ENCODE data around the gene JPH2. TPM values are rescaled to one million over a fixed set of nuclear protein-coding genes. Genes with fewer than 3 reads are reported as not detected.

The JPH2 gene
- total RNA-seq, 1 donor from 2014 or later = 14.2 TPM

DNA sequence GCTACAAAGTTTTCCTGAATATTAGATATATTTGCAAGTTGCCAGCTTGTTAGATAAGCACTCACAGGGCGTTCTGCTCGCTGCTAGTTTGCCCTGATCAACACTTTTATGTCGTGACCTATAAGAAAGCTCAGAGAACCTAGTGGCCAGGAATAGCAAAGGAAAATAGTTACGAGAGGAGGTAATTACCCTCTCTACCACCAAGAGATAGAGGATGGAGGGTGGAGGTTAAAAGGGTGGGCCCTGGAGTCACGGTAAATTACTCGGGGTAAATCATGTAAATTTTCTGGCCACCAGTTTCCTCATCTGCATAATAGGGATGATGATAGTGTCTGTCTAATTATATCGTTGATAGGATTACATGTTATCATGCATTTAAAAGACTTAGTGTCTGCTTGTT is 87.2 kb downstream of the JPH2 start:
- Mint-ChIP-seq H3K27me3 (ENCODE audit: unreplicated experiment) (peaks cover 16% of the 10 kb centered on the region), H3K27ac (ENCODE audit: unreplicated experiment) (no peak overlapping the region), H3K4me3 (ENCODE audit: unreplicated experiment) (no peak overlapping the region), H3K4me1 (ENCODE audit: unreplicated experiment) (peaks cover 1% of the 10 kb centered on the region), H3K9me3 (ENCODE audit: unreplicated experiment) (peaks cover 4% of the 10 kb centered on the region), H3K36me3 (ENCODE audit: unreplicated experiment) (no peaks in the 10 kb centered on the region)
- DNase-seq (ENCODE audit: extremely low spot score, unreplicated experiment) = no peak
- TF ChIP-seq CTCF (IDR thresholded peaks at IDR 0.05) = no peak

DNA sequence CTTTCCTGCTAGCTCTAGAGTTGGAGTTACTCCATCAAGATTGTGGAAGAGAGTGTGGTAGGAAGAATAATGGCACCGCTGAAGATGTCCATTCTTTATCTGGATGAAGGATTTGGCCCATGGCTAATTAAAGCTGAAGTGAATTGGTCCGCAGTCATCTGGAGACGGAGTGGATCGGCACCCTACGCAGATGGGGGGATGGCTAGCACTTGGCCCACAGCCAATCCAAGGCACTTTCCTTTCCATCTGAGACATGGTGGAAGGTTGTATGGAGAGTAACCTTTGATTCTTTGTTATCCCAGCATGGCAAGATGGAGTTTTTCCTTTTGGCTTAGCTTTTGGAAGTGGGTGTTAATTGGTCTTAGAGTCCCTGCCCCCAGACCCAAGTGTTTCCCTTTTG is 88.3 kb downstream of the JPH2 start:
- no peaks in the 10 kb centered on the region for H3K36me3 Mint-ChIP-seq (ENCODE audit: unreplicated experiment)
- peaks cover 17% of the 10 kb centered on the region for H3K27me3 Mint-ChIP-seq (ENCODE audit: unreplicated experiment)
- H3K4me3 Mint-ChIP-seq (ENCODE audit: unreplicated experiment) = no peak overlapping the region
- no peak overlapping the region for H3K27ac Mint-ChIP-seq (ENCODE audit: unreplicated experiment)
- DNase-seq (ENCODE audit: extremely low spot score, unreplicated experiment) = no peak
- no peaks in the 10 kb centered on the region for H3K4me1 Mint-ChIP-seq (ENCODE audit: unreplicated experiment)
- TF ChIP-seq CTCF (IDR thresholded peaks at IDR 0.05) = no peak
- peaks cover 4% of the 10 kb centered on the region for H3K9me3 Mint-ChIP-seq (ENCODE audit: unreplicated experiment)

- Mint-ChIP-seq H3K4me3 (ENCODE audit: unreplicated experiment) (no peak overlapping the region), H3K27me3 (ENCODE audit: unreplicated experiment) (peaks cover 16% of the 10 kb centered on the region), H3K9me3 (ENCODE audit: unreplicated experiment) (peaks cover 4% of the 10 kb centered on the region), H3K27ac (ENCODE audit: unreplicated experiment) (no peak overlapping the region), H3K36me3 (ENCODE audit: unreplicated experiment) (no peaks in the 10 kb centered on the region), H3K4me1 (ENCODE audit: unreplicated experiment) (no peaks in the 10 kb centered on the region)
- TF ChIP-seq CTCF (IDR thresholded peaks at IDR 0.05) = no peak
- DNase-seq (ENCODE audit: extremely low spot score, unreplicated experiment) = no peak
Measured at GRCh38 chr20:44098256-44098630, 88.7 kb downstream of the JPH2 start.

DNA sequence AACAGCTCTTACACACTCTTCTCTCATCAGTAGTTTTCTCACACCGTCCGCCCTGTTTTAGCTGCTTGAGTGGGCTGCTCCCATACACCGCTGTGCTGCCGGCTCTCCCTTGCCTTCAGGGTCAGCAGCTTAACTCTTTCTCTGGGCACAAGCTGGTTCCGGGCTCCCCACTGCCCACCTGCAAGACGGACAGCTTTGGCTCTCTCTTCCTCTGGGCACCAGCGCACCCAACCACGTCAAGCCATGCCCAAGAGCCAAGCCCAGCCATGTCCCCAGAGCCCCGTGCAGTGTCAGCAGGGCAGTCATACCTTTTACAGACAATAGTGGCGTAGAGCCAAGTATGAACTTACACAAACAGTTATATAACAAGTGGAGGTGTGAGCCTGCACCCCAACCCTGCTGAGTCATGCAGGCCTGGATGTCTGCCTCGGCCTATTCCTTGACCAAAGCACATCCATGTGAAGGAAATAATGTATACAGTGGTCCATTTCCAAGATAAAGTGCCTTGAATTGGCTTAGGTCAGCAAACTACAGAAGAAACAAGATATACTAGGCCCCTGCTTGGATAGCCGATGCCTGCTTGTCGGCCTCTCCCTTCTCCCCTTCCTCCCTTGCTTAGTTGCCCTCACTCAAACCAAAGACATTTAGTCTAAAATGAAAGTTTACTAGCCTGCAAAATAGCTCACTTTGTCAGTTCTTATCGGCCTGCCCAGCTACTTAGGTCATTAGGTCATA is 89.3 kb downstream of the JPH2 start:
- no peak for DNase-seq (ENCODE audit: extremely low spot score, unreplicated experiment)
- peaks cover 21% of the 10 kb centered on the region for H3K27me3 Mint-ChIP-seq (ENCODE audit: unreplicated experiment)
- TF ChIP-seq CTCF (IDR thresholded peaks at IDR 0.05) = no peak
- no peaks in the 10 kb centered on the region for H3K36me3 Mint-ChIP-seq (ENCODE audit: unreplicated experiment)
- no peak overlapping the region for H3K4me3 Mint-ChIP-seq (ENCODE audit: unreplicated experiment)
- no peaks in the 10 kb centered on the region for H3K4me1 Mint-ChIP-seq (ENCODE audit: unreplicated experiment)
- H3K27ac Mint-ChIP-seq (ENCODE audit: unreplicated experiment) = no peak overlapping the region
- H3K9me3 Mint-ChIP-seq (ENCODE audit: unreplicated experiment) = peaks cover 2% of the 10 kb centered on the region

DNA sequence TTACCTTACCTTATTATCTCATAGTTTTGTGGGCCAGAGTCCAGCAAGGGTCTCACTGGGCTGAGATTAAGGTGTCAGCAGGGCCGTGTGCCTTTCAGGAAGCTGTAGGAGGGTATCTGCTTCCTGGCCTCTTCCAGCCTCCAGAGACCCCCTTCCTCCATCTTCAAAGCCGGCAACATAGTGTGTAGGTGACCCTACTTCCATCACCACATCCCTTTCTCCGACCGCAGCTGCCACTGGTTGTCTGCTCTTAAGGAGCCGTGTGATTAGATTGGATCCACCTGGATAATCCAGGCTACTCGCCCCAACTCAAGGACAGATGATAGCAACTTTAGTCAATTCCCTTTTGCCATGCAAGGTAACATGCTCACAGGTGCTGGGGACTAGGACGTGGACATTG is 91.2 kb downstream of the JPH2 start:
- H3K4me3 Mint-ChIP-seq (ENCODE audit: unreplicated experiment) = no peak overlapping the region

More for the DNA sequence above, 91.2 kb downstream of the JPH2 start:
- no peak for DNase-seq (ENCODE audit: extremely low spot score, unreplicated experiment)
- Mint-ChIP-seq H3K27ac (ENCODE audit: unreplicated experiment) (no peak overlapping the region), H3K9me3 (ENCODE audit: unreplicated experiment) (no peaks in the 10 kb centered on the region), H3K36me3 (ENCODE audit: unreplicated experiment) (no peaks in the 10 kb centered on the region), H3K4me1 (ENCODE audit: unreplicated experiment) (no peaks in the 10 kb centered on the region), H3K27me3 (ENCODE audit: unreplicated experiment) (peaks cover 22% of the 10 kb centered on the region)
- TF ChIP-seq CTCF (IDR thresholded peaks at IDR 0.05) = no peak
